Activated effector memory CD4-positive, alpha-beta T cell treated with Interleukin-2 at 50 U/mL for 16 hours (primary cell): ENCODE measurements around the gene COL18A1.

Experiments
- DNase-seq: peaks from one replicate; pipeline ENCODE4 v3.0.0-alpha.2; 2020

COL18A1 gene

DNA sequence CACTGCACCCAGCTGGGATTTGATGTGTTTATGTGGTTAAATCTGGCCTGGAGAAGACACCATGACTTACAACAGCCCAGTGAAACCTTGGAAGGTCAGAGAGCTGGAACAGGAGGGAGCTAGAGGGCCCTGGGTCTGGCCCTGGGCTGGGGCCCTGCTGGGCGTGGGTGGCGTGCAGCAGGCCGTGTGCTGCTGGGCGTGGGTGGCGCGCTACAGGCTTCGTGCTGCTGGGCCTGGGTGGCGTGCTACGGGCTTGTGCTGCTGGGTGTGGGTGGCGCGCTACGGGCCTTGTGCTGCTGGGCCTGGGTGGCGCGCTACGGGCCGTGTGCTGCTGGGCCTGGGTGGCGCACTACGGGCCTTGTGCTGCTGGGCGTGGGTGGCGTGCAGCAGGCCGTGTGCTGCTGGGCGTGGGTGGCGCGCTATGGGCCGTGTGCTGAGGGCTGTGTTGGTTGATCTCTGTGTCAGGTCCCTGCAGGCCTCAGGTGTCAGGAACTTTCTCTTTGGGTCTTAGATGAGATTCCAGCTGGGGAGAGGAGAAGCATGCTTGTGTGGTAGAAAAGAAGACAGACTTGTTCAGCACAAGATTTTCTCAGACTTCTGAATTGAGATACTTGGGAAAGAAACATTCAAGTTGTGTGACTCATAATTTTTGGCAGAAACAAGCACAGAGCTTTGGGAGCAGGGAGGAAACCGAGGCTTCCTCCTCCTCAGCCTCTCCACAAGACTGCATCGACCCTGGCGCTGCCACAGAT is 66.0 kb downstream of the COL18A1 start:
- DNase-seq, result peak; percentile 57

DNA sequence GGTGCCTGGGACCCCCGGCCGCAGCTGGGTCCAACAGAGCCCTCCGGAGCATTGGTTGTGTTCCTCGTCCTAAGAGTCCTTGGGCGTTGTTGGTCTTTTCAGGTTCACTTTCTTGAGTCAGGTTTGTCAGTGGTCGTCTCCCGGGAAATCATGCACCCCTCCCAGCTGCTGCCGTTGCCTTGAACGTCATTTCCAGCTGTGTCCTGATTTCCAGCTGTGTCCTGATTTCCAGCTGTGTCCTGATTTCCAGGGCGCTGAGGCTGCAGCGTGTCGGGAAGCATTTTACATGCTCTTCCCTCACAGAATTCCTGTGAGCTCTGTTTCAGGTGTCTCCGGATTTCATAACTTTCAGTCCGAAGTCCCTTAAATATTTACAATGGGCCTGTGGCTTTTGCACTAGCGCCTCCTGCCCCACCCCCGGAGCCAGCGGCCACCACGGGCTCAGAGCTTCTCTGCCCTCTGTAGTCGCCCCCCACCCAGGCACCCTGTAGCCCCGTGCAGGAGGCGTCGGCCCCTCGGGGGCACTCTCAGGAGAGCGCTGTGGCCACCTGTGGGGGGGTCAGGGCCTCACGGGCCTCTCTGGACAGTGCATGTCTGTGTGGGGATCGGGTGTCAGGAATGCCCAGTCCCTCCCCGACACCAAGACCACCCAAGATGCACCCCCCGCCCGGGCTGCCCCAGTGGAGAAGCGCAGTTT is 66.7 kb downstream of the COL18A1 start:
- no peak for DNase-seq

DNA sequence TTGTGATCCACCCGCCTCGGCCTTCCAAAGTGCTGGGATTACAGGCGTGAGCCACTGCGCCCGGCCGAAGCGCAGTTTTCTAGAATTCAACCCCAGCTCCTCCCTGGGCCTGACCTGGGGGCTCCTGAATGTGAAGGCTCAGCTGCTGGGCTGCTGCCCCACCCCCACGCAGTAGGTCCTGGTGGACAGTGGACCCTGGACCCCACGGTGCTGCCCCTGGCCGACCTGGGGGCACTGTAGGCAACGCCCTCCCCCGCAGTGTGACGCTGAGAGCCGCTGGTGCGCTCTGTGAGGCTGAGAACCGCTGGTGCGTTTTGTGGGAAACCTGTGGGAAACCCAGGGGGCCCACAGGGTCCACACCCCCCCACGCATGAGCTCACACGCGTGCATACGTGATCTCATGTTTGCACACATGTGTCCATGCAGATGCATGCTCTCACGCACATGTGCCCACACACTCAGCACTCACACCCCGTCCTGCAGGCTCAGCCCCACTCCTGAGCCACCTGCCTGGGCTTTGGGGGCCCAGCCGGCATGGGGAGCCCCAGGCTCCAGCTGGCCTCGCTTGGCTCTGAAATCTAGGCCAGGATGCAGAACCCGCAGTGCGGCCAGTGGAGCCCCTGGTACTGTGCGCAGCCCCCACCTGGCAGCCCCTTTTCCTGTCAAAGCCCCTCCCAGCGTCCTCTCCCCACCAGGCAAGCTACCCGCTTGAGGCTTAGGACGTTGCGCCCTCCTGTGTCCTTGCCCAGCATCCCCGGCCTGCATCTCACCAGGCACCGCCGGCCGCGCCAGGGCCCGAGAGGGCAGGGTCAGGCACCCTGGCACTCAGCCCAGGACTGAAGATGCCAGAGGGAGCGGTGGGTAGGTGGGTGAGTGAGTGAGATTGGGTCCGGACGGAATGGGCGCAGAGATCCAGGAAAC is 67.7 kb downstream of the COL18A1 start:
- no peak for DNase-seq

DNA sequence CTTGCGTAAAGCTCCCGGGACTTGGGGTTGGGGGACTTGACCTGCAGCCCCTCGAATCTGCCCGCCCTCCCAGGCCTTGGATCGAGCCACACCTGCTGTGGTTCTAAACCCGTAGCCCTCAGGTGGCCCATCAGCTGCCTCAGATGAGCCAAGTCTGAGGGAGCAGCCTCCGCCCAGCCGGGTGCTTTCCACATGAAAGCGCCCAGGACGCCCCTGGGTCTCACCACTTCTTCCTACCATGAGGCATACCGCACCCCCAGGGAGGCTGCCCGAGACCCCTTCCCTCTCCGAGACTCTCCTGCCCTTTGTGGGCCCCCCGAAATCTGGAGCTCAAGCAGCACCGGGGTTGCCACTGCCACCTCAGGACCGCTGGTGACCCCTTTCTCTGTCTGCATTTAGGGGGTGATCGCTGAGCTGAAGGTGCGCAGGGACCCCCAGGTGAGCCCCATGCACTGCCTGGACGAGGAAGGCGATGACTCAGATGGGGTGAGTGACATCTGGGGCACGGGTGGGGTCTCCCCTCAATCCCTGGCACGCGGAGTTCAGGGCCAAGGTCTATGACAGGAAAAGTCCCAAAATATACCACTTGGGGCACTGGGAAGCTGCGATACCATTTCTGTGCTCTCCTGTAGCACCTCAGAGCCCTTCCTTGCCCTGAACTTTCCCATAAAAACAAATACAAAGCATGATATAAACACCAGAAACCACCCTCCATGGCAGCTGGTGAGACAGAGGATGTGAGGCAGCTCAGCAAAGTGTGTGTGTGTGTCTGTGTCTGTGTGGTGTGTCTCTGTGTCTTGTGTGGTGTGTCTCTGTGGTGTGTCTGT is 68.7 kb downstream of the COL18A1 start:
- no peak for DNase-seq

DNA sequence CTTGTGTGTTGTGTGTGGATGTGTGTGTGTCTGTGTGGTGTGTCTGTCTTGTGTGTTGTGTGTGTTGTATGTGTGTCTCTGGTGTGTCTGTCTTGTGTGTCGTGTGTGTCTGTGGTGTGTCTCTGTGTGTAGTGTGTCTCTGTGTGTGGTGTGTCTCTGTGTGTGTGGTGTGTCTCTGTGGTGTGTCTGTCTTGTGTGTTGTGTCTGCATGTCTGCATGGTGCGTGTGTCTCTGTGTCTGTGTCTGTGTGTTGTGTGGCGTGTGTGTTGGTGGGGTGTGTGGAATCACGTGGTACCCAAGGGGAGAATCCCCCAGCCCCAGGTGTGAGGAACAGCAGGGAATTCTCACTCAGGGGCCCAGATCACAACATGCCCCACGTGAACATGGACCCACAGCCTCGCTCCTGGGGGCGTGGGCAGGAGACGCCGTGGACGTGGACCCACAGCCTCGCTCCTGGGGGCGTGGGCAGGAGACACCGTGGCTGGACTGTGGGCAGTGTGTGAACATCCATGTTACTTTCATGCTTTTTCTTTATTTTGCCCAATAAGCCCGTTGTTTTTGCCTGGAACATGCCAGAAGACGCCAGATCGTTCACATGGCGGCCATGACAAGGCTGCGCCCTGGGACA is 69.5 kb downstream of the COL18A1 start:
- DNase-seq, result no peak

DNA sequence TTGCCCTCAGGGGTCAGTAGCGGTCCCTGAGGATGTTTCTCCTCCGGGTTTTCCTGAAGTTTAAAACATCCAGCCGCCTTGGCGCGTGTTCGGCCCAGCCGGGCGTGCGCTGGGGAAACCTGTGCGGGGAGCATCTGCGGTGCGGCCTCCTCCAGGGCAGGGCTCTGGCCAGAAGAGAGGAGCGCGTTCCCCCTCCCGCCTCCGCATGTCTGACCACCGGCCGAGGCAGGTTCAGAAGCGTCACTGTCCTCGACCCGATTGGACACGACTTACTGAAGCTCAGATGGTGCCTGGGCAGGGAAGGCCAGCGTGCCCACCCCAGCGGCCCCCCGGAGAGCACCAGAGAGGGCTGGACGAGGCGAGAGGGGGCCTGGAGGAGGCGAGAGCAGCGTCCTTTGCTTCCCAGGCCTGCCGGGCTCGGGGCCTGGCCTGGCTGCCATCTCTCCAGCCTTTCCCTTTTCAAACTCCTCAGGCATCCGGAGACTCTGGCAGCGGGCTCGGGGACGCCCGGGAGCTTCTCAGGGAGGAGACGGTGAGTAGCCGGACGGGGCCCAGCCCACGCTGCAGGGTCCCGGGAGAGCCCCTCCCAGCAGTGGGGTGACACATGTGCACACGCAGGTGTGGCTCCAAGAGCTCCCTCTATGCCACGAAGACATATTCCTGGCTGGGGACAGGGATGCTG is 70.2 kb downstream of the COL18A1 start:
- DNase-seq, result no peak

DNA sequence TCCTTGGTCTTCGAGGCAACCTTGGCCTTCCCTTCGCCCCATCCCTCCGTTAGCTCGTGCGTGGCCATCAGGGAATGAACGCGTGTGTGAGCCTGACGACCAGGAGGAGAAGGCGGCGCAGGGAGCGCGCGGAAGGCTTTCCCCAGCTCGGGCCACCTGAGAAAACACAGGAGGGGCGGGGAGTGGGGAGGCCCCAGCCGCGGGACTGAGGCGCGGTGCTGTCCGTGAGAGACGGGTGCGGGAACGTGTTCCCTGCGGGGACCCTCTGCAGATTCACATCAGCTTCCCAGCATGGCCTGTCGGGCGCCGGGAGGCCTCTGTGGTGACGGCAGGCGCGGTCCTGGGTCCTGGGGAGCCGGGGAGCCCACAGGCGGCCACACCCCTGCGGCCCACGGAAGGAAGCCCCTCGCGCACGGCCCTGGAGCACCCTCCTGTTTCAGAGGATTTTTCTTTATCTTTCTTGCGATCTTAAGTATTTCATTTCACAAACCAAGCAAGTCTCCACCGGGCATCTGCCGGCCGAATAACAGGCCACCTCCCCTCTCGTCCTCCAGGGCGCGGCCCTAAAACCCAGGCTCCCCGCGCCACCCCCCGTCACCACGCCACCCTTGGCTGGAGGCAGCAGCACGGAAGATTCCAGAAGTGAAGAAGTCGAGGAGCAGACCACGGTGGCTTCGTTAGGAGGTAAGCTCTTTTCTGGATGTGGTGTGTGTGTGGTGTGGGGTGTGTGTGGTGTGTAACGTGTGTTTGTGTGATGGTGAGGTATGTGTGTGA is 71.0 kb downstream of the COL18A1 start:
- no peak for DNase-seq

DNA sequence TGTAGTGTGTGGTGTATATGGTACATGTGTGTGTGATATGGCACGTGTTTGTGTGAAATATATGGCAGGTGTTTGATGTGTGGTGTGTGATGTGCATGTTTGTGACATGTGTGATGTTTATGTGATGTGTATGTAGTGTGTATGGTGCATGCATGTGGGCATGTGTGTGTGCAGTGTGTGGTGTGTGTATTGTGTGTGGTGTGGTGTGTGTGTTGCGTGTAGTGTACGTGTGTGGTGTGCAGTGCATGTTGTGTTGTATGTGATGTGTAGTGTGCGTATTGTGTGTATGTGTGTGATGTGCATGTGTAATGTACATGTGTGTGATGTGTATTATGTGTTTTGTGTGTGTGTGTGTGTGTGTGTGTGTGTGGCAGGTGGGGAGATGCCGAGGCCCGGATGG is 71.6 kb downstream of the COL18A1 start:
- no peak for DNase-seq

DNA sequence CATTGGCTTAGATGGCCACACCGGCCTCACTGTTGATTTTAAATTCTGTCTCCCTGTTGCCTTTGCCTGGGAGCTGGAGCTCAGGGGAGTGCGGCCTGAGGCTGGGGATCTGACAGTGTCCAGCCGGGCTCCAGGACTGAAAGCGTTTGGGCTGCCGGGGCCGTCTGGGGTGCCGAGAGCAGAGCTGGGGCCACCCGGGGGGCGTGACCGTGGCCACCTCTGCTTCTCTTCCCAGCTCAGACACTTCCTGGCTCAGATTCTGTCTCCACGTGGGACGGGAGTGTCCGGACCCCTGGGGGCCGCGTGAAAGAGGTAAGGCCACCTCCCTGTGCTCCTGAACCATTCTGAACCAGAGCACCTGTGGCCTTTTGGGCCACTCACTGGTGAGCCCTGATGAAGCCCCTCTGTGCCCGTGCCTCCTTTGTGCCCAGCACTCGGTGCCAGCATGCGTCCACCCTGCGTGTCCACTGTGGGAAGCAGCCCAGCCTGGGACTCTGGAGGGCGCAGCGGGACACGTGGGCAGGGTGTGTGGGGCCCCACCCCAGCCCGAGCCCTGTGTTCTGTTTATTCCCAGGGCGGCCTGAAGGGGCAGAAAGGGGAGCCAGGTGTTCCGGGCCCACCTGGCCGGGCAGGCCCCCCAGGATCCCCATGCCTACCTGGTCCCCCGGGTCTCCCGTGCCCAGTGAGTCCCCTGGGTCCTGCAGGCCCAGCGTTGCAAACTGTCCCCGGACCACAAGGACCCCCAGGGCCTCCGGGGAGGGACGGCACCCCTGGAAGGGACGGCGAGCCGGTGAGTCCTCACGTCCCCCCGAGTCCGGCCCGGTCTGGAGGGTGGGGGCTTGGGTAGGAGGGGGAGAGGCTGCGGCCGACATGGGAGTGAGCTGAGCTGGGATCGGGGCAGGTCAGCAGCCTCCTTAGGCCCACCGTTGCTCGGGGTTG is 72.5 kb downstream of the COL18A1 start:
- DNase-seq, result no peak

DNA sequence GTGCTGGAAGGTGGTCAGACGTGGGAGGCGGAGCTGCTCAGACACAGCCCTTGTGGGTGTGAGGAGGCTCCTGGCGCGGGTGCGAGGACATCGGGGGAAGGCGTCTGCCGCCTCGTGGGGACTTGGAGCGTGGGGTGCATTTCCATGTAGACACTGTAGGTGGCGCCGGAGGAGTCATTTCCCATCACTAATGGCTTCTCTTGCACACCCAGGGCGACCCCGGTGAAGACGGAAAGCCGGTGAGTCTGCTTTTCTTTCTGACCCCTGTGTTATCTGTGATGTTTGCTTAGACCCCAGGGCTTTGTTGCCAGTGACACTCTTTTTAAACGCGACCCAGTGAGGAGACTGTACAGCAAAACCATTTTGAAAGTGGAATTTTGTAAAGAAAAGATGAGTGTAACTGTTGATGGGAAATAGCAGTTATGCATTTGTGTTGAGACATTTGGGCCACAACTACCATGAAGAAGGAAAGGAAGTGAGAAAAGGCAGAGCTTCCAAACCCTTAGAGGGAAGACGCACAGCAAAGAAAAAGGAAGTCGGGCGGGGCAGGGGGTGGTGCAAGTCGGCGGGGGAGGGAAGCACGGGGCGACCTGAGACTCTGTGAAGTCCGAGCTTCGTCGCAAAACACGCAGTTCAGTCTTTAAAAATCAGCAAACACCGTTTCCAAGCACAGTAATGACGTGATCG is 73.3 kb downstream of the COL18A1 start:
- DNase-seq, result peak; percentile 69

DNA sequence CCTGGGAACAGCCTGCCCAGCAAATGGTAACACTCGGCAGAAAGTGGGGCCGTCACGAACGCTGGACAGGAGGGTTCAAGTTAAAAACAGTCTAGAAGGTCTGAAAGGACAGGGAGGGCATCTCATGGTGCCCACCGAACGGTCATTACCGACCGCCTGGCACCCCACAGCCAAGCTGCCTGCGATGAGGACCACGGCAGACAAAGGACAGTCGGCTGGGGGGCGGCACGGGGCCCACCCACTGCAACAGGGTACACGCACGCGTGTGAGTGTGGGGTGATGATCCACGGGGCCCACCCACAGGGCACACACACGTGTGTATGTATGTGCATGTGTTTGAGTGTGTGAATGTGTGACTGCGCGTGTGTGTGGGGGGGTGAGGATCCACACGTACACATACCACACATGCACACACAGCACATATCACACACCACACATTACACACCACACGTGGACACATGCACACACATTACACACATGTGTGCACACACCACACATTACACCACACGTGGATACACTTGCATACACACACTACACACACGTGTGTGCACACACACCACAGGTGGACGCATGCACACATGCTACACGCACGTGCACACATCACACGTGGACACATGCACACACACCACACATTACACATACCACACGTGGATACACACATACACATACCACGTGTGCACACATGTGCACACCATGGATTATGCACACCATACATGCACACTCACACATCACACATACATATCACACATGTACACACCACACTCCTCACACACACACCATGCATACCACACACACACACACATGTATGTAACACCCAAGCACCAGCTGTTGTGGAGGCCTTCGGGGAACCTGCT is 74.1 kb downstream of the COL18A1 start:
- no peak for DNase-seq

DNA sequence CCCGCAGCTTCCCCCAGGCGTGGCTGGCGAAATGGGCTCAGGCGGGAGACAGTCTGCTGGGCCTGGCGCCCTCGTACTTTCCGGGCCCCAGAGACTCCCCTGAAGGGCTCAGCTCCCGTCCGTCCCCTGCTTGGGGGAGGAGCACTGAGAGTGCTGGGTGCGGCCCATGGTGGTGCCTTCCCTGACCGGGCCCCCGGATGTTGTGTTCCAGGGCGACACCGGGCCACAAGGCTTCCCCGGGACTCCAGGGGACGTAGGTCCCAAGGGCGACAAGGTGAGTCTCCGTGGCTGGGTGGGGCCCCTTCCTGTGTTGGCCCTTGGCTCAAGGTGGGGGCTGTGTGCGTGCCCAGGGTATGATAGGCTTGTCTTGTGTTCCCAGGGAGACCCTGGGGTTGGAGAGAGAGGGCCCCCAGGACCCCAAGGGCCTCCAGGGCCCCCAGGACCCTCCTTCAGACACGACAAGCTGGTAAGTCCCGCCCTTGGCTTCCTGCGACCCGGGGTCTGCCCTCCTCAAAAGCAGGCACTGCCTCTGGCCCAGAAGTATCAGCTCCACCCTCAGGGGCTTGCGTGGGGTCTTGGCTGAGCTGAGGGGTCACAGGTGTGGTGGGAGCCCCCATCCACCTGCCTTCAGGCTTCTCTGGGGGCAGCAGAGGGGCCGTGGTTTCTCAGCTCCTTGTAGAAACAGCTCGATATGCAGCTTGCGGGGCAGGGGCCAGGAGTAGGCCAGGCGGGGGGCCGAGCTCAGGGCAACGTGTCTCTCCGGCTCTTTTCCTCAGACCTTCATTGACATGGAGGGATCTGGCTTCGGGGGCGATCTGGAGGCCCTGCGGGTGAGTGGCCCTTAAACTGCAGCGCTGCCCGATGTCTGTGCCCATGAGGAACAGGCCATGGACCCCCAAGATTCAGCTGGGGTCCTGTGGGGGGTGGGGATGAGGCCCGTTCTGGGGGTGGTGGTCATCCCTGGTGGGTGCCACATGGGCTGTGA is 75.0 kb downstream of the COL18A1 start:
- DNase-seq, result peak; percentile 8

DNA sequence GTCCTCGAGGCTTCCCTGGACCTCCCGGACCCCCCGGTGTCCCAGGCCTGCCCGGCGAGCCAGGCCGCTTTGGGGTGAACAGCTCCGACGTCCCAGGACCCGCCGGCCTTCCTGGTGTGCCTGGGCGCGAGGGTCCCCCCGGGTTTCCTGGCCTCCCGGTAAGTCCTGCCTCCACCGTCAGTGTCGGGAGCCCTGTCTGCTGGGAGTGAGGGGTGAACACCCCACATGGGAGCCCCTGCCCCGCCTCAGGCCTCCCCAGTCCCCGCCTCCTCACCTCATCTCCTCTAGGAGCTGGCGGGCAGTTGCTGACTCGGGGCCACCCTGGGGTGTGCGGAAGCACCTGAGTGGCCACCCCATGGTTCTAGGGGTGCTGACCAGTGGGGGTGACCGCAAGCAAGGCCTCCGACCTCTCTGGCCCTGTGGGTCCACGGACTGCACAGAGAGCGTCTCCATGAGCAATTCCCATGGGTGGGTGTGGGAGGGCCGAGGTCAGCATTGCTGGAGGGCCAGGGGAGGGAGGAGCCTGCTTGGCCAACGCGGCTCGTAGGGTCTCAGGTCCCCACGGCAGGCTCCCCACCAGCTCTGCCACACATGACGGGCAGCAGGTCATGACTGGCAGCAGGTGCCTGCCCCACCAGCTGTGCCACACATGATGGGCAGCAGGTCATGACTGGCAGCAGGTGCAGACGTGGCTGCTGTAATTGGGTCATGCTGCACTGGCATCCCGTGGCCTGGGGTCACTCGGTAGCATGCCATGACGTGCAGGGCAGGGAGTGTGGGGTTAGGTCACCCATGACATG is 75.9 kb downstream of the COL18A1 start:
- no peak for DNase-seq

DNA sequence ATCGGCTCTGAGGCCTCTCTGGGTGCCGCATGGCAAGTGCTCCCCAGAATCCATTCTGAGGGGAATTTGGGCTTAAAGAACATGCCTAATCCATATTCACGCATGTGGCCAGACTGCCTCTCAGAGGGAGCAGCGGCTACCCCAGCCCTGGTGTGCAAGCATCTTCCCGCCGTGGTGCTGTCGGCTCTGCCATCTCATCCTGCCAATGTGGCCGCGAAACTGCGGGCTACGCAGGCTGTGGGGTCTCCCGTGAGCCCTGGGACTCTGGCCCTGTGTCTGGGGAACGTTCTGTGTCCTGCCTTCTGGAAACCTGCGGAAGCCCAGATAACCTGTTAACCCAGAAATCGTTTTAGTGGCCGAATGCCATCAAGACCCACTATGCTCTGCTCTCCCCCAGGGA is 76.6 kb downstream of the COL18A1 start:
- no peak for DNase-seq

DNA sequence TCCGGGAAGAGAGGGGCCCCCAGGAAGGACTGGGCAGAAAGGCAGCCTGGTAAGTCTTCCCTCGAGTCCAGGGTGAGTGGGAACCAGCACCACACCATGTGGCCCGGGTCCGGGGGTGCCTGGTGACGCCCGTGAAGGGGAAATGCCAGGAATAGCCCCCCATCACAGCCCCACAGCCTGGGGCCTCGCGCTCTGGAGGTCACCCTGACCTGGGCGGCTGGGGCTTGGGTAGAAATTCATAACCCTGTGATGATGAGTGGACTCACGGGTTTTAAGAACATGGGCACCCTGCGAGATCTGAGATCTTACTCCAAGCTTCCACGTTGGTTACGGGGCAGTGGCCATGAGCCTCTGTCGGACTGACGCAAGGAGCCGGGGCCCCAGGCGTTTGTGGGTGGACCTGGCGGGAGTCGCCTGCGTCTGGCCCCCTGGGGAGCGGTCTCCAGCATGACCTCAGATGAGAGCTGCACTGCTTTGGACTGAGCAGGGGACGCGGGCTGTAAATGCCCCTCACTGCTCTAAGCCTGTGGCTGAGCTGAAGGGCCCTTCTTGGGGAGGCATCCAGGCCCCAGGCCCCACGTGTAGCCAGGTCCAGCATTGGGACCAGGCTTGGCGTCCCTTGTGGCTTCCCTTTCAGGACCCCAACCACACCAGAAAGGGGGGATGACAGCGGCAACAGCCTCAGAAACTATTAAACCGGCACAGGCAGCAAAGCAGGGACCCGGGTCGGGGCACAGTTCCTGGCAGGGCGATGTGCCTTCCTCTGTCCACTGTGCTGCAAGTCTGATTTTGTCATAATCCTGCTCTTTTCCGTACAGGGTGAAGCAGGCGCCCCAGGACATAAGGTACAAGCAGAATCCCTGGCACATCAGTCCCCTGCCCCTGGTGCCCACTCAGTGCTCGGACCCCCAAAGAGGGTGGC is 77.3 kb downstream of the COL18A1 start:
- DNase-seq, result no peak
